NB4 (cell line): Measurements from ENCODE around the gene CNGB1.

Experiments
- MYC ChIP-seq: IDR thresholded peaks from 2 replicates; pipeline ENCODE4 v1.6.1; 2011; ENCODE audit warnings: low read depth, low read length
- POLR2A ChIP-seq: IDR thresholded peaks from 2 replicates; pipeline ENCODE4 v1.6.1; 2011; ENCODE audit warnings: mild to moderate bottlenecking; ENCODE audit not compliant: insufficient read length; ENCODE audit errors: extremely low read depth
- TF ChIP-seq, protein P1 (sequence below): IDR thresholded peaks from one replicate; pipeline ENCODE4 v1.5.1; 2012; ENCODE audit warnings: low read depth, low read length
- TF ChIP-seq, protein P2 (sequence below): IDR thresholded peaks from 2 replicates; pipeline ENCODE4 v1.6.1; 2011; ENCODE audit warnings: low read depth, low read length

DNA sequence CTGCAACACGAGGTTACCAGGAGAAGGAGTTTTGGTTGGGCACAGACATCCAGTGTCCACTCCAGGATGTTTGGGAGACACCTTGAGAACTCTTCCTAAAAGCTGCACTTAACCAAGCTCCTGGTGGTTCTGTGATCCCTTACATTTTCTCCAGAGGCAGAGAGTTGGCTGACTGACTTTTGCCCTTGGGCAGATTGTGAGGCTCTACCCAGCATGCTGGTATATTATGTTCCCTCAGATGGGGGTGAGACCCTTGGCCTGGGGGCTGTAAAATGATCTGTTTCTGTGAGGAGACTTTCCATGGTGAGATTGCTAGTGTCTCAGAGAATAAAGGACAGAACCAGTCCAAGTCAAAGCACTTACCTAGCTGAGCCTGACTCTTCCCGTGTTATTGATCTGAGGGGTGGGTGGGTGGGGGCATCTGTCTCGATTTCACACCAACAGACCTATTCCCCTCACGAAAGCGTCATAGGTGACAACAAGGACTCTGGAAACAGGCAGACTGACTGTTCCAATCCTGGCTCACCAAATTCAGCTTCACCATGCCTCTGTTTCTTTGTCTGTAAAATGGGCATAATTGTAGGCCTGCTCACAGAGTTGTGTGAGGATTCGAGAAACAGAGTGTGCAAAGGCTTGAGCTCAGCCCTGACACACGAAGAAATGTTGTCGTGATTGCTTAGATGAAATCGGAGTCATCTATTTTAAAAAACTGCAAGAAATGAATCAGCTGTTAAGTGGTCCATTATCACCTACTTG is 42.5 kb upstream of the CNGB1 start:
- TF ChIP-seq, protein P1, sequence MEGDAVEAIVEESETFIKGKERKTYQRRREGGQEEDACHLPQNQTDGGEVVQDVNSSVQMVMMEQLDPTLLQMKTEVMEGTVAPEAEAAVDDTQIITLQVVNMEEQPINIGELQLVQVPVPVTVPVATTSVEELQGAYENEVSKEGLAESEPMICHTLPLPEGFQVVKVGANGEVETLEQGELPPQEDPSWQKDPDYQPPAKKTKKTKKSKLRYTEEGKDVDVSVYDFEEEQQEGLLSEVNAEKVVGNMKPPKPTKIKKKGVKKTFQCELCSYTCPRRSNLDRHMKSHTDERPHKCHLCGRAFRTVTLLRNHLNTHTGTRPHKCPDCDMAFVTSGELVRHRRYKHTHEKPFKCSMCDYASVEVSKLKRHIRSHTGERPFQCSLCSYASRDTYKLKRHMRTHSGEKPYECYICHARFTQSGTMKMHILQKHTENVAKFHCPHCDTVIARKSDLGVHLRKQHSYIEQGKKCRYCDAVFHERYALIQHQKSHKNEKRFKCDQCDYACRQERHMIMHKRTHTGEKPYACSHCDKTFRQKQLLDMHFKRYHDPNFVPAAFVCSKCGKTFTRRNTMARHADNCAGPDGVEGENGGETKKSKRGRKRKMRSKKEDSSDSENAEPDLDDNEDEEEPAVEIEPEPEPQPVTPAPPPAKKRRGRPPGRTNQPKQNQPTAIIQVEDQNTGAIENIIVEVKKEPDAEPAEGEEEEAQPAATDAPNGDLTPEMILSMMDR = no peak
- no peak for TF ChIP-seq POLR2A
- TF ChIP-seq, protein P2, sequence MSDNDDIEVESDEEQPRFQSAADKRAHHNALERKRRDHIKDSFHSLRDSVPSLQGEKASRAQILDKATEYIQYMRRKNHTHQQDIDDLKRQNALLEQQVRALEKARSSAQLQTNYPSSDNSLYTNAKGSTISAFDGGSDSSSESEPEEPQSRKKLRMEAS = no peak
- TF ChIP-seq MYC = no peak
